ENCODE measurements around the gene PUS10.

DNA sequence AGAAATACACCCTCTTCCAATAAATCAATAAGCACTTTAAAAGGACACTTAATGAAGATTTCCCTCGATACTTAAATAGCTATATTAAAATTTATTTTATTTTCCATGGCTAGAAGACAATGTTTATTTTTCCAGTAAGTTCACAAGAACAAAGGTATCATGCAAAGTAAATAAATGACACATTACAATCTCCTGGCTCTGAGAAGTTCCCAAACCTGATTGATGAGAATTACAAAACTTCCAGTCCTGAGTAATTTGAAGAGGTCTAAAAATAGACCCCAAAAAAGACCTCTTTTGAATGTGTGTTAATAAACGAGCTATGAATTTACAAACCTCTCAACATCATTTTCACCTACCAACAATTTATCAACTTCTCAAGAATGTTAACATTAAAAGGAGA lies 2.1 kb downstream of the PUS10 start:
- TF ChIP-seq, protein P1, sequence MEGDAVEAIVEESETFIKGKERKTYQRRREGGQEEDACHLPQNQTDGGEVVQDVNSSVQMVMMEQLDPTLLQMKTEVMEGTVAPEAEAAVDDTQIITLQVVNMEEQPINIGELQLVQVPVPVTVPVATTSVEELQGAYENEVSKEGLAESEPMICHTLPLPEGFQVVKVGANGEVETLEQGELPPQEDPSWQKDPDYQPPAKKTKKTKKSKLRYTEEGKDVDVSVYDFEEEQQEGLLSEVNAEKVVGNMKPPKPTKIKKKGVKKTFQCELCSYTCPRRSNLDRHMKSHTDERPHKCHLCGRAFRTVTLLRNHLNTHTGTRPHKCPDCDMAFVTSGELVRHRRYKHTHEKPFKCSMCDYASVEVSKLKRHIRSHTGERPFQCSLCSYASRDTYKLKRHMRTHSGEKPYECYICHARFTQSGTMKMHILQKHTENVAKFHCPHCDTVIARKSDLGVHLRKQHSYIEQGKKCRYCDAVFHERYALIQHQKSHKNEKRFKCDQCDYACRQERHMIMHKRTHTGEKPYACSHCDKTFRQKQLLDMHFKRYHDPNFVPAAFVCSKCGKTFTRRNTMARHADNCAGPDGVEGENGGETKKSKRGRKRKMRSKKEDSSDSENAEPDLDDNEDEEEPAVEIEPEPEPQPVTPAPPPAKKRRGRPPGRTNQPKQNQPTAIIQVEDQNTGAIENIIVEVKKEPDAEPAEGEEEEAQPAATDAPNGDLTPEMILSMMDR (optimal IDR thresholded peaks at IDR 0.05 in 1 of 3, IDR thresholded peaks at IDR 0.05 in 1 of 3, conservative IDR thresholded peaks at IDR 0.05 in 1 of 3; ENCODE audit: extremely low read depth in 1 of 3, insufficient read depth in 2 of 3, low read length in 3 of 3): no peak
- no peak for TF ChIP-seq EZH2 (IDR thresholded peaks at IDR 0.05; ENCODE audit: low read length)

Measured in keratinocyte (primary cell).